Esophagus muscularis mucosa (tissue), 3 donors: Measurements from ENCODE around the gene FTH1.

ENCODE experiments used
- POLR2A ChIP-seq: fragments of 450-650 bp; IDR thresholded peaks from one replicate; pipeline ENCODE4 v1.6.1; 2017; ENCODE audit warnings: antibody characterized with exemption, moderate library complexity, mild to moderate bottlenecking, low read depth
- TF ChIP-seq, protein P1 (sequence below), 3 experiments: fragments of 200-600 bp in 2 of 3; fragments of 450-650 bp in 1 of 3; sonication (generic) in 2 of 3; IDR thresholded peaks; one replicate each; pipeline ENCODE4 v1.5.1; 2017 to 2019; ENCODE audit warnings: antibody characterized with exemption in 3 of 3, mild to moderate bottlenecking in 2 of 3, moderate library complexity in 1 of 3

DNA sequence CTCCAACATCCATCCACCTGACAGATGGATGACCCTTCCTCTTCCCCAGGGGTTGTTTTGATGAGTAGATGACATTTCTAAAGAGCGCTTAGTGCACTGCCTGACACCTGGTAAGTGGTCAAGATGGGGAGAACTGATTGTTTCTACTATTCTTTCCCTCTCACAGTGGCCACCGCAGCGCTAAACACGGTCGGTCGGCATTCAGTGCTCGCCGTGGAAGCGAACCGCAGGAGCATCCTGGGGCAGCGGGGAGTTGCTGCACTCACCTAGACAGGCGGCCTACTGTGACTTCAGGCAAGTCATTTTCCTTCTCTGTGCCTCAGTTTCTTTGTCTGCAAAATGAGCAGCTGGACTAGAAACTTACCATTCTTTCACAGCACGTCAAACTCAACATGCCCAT is 22.2 kb downstream of the FTH1 start:
- TF ChIP-seq, protein P1, sequence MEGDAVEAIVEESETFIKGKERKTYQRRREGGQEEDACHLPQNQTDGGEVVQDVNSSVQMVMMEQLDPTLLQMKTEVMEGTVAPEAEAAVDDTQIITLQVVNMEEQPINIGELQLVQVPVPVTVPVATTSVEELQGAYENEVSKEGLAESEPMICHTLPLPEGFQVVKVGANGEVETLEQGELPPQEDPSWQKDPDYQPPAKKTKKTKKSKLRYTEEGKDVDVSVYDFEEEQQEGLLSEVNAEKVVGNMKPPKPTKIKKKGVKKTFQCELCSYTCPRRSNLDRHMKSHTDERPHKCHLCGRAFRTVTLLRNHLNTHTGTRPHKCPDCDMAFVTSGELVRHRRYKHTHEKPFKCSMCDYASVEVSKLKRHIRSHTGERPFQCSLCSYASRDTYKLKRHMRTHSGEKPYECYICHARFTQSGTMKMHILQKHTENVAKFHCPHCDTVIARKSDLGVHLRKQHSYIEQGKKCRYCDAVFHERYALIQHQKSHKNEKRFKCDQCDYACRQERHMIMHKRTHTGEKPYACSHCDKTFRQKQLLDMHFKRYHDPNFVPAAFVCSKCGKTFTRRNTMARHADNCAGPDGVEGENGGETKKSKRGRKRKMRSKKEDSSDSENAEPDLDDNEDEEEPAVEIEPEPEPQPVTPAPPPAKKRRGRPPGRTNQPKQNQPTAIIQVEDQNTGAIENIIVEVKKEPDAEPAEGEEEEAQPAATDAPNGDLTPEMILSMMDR (IDR thresholded peaks at IDR 0.05) = no peak
- TF ChIP-seq POLR2A = no peak
